ENCODE results near the gene PSMB3.
A peak's percentile ranks its signal among the peaks of the same experiment; 100 is the strongest.

Gene PSMB3

DNA sequence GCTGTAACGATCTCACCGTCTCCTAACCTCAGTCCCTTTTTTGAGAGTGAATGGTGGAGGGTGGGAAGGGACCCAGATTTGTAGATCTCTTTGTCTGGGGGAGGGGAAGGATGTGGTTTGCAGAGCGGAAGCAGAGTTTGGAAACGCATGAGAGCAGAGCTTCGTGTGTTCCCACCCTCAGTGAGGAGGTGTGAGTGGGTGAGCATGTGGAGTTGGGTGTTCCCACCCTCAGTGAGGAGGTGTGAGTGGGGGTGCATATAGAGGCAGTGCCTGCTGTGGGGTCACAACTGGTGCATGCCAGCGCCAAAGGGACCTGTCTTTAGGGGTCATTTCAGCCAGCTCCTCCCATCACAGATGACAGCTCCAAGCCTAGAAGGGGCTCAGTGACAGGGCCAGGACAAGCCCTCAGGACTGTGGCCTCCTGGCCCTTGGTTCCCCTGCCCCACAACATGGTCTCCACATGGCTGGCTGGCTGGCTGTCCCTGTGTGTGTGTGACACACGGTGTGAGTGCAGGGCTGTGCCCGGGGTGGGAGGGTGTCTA, 24.2 kb upstream of the PSMB3 start:
- Histone ChIP-seq H3K4me3 (ENCODE audit: insufficient read depth, low read depth, low read length, poor library complexity, severe bottlenecking) (peak overlapping the region; percentile 27), H3K9me3 (ENCODE audit: control insufficient read depth, low read length) (no peaks in the 10 kb centered on the region), H3K36me3 (ENCODE audit: control insufficient read depth, insufficient read depth, low read length) (peaks cover 15% of the 10 kb centered on the region), H3K4me1 (ENCODE audit: control insufficient read depth, insufficient read depth, low read length, poor library complexity, severe bottlenecking) (peaks cover 58% of the 10 kb centered on the region), H3K27me3 (replicated peaks; ENCODE audit: control insufficient read depth, insufficient read depth, low read length, poor library complexity, severe bottlenecking) (no peaks in the 10 kb centered on the region), H3K27ac (ENCODE audit: insufficient read depth, low read length, poor library complexity, severe bottlenecking) (peak overlapping the region; percentile 64)
- DNase-seq = peak; percentile 60 to 68 (median 64)

GRCh38 chr17:38729368-38729885, 23.1 kb upstream of the PSMB3 start:
- H3K27me3 ChIP-seq (replicated peaks; ENCODE audit: control insufficient read depth, insufficient read depth, low read length, poor library complexity, severe bottlenecking) = no peaks in the 10 kb centered on the region
- H3K27ac ChIP-seq (ENCODE audit: insufficient read depth, low read length, poor library complexity, severe bottlenecking) = peak overlapping the region; percentile 64
- peaks cover 57% of the 10 kb centered on the region for H3K4me1 ChIP-seq (ENCODE audit: control insufficient read depth, insufficient read depth, low read length, poor library complexity, severe bottlenecking)
- H3K36me3 ChIP-seq (ENCODE audit: control insufficient read depth, insufficient read depth, low read length) = peaks cover 10% of the 10 kb centered on the region
- no peak for DNase-seq
- H3K4me3 ChIP-seq (ENCODE audit: insufficient read depth, low read depth, low read length, poor library complexity, severe bottlenecking) = peak overlapping the region; percentile 60
- no peaks in the 10 kb centered on the region for H3K9me3 ChIP-seq (ENCODE audit: control insufficient read depth, low read length)

DNA sequence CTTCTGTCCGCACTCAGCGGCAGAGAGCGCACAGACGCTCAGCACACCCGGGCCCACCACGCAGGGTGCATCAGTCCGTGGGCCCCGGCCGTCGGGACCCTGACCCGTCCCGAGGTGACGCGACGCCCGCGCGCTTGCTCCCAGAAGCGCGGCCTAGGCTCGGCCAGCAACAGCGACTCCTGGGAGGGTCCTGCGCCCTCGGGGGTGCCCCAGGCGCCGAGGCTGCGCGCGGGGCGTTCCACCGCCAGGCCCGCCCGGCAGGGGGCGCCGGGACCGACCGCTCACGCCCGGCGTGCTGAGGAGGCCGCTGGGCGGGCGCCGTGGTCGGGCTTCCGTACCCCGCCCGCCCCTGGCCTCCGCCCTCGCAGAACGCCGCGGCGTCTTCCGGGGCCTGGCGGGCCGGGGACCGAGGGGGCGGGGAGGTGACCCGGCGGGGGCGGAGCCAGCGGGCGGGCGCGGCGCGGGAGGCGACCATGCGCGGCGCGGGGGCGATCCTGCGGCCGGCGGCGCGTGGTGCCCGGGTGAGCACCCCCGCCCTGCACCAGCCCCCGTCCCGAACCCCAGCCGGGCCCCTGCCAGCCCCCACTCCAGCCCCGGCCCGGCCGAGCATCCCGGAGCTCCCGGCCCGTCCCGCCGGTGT, 22.5 kb upstream of the PSMB3 start, which contains the start of gene CISD3:
Gene CISD3 (plus strand): TSS at position 456 of the 640 bp plus-strand sequence. CDS start 18 bp downstream, at position 474.
- Histone ChIP-seq H3K9me3 (ENCODE audit: control insufficient read depth, low read length) (no peaks in the 10 kb centered on the region), H3K4me3 (ENCODE audit: insufficient read depth, low read depth, low read length, poor library complexity, severe bottlenecking) (peak within 1 kb of the TSS; percentile 60), H3K27ac (ENCODE audit: insufficient read depth, low read length, poor library complexity, severe bottlenecking) (peak within 1 kb of the TSS; percentile 67)

DNA sequence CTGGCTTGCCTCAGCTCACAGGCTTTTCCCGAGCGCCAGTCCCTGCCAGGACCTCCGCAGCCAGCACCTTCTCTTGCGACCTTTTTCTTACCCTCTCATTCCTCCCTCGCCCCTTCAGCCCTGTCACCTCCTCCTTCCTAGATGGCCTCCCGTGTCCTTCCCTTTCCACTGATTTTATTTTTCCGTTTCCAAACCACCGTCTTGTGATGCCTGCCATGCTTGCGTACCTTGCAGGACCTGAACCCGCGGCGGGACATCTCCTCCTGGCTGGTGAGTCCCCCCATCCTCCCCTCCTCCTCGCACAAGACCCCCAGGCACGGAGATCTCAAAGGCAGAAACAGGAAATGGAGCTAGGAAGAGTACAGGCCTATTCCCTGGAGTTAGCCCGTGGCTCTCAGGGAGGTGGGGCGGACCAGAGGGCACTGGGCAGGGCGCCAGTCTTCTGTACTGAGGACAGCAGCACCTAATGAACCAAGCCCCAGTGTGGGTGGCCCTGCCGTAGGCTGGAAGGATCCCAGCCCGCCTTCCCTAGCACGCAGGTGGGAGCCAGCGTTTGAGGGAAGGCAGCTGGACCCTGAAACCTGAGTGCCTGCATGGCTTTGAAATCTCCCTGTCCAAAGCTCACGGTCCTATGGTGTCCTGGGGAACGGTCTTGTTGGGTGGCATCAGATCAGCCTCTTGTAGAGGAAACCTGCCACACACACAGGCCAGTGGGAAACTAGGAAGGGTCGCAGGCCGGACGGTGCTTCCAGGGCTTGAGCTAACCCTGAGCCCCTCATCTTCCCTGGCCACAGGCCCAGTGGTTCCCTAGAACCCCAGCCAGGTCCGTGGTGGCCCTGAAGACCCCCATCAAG, 21.8 kb upstream of the PSMB3 start:
- peak overlapping the region; percentile 58 for H3K4me3 ChIP-seq (ENCODE audit: insufficient read depth, low read depth, low read length, poor library complexity, severe bottlenecking)
- H3K36me3 ChIP-seq (ENCODE audit: control insufficient read depth, insufficient read depth, low read length) = no peaks in the 10 kb centered on the region
- H3K9me3 ChIP-seq (ENCODE audit: control insufficient read depth, low read length) = no peaks in the 10 kb centered on the region
- DNase-seq = no peak
- H3K4me1 ChIP-seq (ENCODE audit: control insufficient read depth, insufficient read depth, low read length, poor library complexity, severe bottlenecking) = peaks cover 49% of the 10 kb centered on the region
- no peaks in the 10 kb centered on the region for H3K27me3 ChIP-seq (replicated peaks; ENCODE audit: control insufficient read depth, insufficient read depth, low read length, poor library complexity, severe bottlenecking)
- peak overlapping the region; percentile 67 for H3K27ac ChIP-seq (ENCODE audit: insufficient read depth, low read length, poor library complexity, severe bottlenecking)

More for the DNA sequence above, 22.5 kb upstream of the PSMB3 start, which contains the start of gene CISD3:
- no peaks in the 10 kb centered on the region for H3K27me3 ChIP-seq (replicated peaks; ENCODE audit: control insufficient read depth, insufficient read depth, low read length, poor library complexity, severe bottlenecking)
- peaks cover 5% of the 10 kb centered on the region for H3K36me3 ChIP-seq (ENCODE audit: control insufficient read depth, insufficient read depth, low read length)
- H3K4me1 ChIP-seq (ENCODE audit: control insufficient read depth, insufficient read depth, low read length, poor library complexity, severe bottlenecking) = peaks cover 52% of the 10 kb centered on the region
- DNase-seq = peak; percentile 73 to 80 (median 80)

GRCh38 chr17:38731526-38732294, 20.8 kb upstream of the PSMB3 start:
- Histone ChIP-seq H3K27ac (ENCODE audit: insufficient read depth, low read length, poor library complexity, severe bottlenecking) (peak overlapping the region; percentile 9), H3K4me3 (ENCODE audit: insufficient read depth, low read depth, low read length, poor library complexity, severe bottlenecking) (no peak overlapping the region), H3K4me1 (ENCODE audit: control insufficient read depth, insufficient read depth, low read length, poor library complexity, severe bottlenecking) (peaks cover 49% of the 10 kb centered on the region)

DNA sequence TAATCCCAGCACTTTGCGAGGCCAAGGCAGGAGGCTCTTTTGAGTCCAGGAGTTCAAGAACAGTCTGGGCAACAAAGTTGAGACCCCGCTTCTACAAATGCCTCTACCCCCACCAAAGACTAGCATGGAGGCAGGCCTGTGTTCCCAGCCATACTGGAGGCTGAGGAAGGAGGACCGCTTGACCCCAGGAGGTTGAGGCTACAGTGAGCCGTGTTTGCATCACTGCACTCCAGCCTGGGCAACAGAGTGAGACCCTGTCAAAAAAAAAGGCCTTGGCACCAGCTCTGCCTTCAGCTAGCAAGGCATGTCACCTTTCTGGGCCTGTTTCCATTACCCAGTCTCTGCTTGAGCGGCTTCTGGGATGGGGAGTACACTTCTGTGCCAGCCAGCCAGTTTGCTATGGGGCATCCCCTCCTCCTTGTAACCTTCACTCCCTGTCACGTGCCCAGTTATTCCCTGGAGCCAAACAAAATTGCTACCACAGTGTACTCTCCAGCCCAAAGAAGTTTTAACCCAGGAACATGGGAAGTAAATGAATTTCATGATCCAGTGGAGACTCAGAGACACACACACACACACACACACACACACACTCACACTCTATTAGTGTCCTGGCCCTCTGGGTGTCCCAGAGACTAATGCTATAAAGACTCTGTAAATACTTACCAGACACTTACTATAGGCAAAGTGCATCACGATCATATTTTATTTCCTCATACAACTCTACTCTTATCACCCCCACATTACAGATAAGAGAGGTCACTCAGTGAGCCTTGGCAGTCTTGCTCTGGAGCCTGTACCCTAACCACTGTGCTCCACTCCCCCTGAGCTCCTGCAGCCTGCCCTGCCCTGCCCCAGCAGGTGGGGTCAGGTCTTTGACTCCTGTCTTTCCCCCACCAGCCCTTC, 19.9 kb upstream of the PSMB3 start:
- no peaks in the 10 kb centered on the region for H3K36me3 ChIP-seq (ENCODE audit: control insufficient read depth, insufficient read depth, low read length)
- no peaks in the 10 kb centered on the region for H3K27me3 ChIP-seq (replicated peaks; ENCODE audit: control insufficient read depth, insufficient read depth, low read length, poor library complexity, severe bottlenecking)
- peaks cover 42% of the 10 kb centered on the region for H3K4me1 ChIP-seq (ENCODE audit: control insufficient read depth, insufficient read depth, low read length, poor library complexity, severe bottlenecking)
- H3K9me3 ChIP-seq (ENCODE audit: control insufficient read depth, low read length) = no peaks in the 10 kb centered on the region
- no peak overlapping the region for H3K27ac ChIP-seq (ENCODE audit: insufficient read depth, low read length, poor library complexity, severe bottlenecking)
- DNase-seq = no peak
- no peak overlapping the region for H3K4me3 ChIP-seq (ENCODE audit: insufficient read depth, low read depth, low read length, poor library complexity, severe bottlenecking)

More at GRCh38 chr17:38731526-38732294, 20.8 kb upstream of the PSMB3 start:
- no peaks in the 10 kb centered on the region for H3K27me3 ChIP-seq (replicated peaks; ENCODE audit: control insufficient read depth, insufficient read depth, low read length, poor library complexity, severe bottlenecking)
- no peak for DNase-seq
- no peaks in the 10 kb centered on the region for H3K36me3 ChIP-seq (ENCODE audit: control insufficient read depth, insufficient read depth, low read length)
- H3K9me3 ChIP-seq (ENCODE audit: control insufficient read depth, low read length) = no peaks in the 10 kb centered on the region

DNA sequence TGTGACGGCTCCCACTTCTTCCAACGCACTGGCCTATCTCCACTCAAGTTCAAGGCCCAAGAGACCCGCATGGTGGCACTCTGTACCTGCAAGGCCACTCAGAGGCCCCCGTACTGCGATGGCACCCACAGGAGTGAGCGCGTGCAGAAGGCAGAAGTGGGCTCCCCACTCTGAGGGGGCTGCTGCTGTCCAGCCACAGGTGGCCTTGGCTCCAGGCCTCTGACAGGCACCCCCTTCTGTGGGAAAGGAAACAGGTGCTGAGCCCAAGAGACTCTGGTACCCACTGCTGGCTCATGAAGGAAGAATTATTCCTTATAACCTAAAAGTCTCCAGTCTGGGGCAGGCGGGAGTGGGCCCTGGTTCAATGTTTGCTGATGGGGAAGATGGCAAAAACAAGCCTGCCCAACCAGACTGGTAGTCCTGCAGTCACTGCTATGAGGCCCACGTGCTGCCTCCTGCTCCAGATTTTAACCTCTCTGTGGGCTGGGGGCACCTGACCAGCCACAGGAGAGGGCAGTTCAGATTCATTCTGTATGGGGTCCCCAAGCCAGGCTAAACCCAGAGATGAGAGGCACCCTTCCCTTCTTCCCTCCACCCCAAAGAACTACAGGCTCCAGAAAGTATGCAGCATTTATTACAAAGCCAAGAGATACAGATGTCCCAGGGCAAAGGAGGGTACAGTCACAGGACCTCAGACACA, 19.1 kb upstream of the PSMB3 start:
- H3K4me1 ChIP-seq (ENCODE audit: control insufficient read depth, insufficient read depth, low read length, poor library complexity, severe bottlenecking) = peaks cover 34% of the 10 kb centered on the region
- DNase-seq = no peak

DNA sequence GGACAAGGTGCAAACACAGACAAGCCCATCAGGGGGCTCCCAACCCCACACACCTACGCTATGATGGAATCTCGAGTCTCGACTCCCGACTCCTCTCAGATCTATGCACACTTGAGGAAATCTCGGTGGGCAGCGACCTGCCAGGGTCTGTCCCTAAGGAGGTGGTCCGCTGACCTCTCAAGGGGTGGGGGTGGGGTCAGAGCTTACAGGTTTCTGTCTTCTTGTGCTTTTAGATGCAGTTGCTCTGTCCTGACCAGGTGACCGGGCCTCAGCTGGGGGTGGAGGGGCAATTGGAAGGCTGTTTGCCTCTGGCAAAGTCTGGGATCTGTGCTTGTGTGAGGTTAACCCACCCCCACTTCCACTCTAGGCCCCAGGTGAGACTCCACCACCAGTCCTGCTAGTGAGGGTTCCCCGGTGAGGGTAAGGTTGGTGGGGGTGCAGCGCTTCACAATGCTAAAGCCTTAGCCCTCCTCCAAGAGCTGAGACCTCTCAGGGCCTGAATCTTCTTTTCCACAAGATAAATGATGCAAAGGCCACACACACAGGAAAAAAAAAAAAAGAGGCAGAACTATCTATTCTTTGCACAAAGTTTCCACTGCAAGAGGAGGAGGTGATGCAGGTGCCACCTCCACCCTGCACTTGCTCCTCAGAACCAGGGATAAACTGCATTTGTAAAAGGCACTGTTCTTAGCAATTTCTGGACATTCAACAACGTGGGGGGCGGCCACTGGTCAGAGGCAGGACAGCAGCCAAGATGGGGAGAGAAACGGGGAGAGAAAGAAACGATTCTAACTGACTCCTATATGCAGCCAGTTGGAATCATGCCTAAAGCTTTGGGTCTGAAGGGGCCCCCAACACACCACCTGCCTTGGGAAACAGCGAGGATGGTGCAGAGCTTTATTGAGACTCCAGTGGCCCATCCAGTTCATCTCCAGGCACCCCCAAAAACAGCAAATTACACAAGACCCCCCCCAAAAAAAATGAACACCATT, 18.3 kb upstream of the PSMB3 start:
- H3K27me3 ChIP-seq (replicated peaks; ENCODE audit: control insufficient read depth, insufficient read depth, low read length, poor library complexity, severe bottlenecking) = no peaks in the 10 kb centered on the region
- H3K4me3 ChIP-seq (ENCODE audit: insufficient read depth, low read depth, low read length, poor library complexity, severe bottlenecking) = no peak overlapping the region
- no peak overlapping the region for H3K27ac ChIP-seq (ENCODE audit: insufficient read depth, low read length, poor library complexity, severe bottlenecking)
- H3K4me1 ChIP-seq (ENCODE audit: control insufficient read depth, insufficient read depth, low read length, poor library complexity, severe bottlenecking) = peaks cover 26% of the 10 kb centered on the region
- H3K36me3 ChIP-seq (ENCODE audit: control insufficient read depth, insufficient read depth, low read length) = no peaks in the 10 kb centered on the region
- DNase-seq = no peak
- H3K9me3 ChIP-seq (ENCODE audit: control insufficient read depth, low read length) = no peaks in the 10 kb centered on the region

More for the DNA sequence above, 19.1 kb upstream of the PSMB3 start:
- H3K27me3 ChIP-seq (replicated peaks; ENCODE audit: control insufficient read depth, insufficient read depth, low read length, poor library complexity, severe bottlenecking) = no peaks in the 10 kb centered on the region
- H3K4me3 ChIP-seq (ENCODE audit: insufficient read depth, low read depth, low read length, poor library complexity, severe bottlenecking) = no peak overlapping the region
- H3K9me3 ChIP-seq (ENCODE audit: control insufficient read depth, low read length) = no peaks in the 10 kb centered on the region
- no peaks in the 10 kb centered on the region for H3K36me3 ChIP-seq (ENCODE audit: control insufficient read depth, insufficient read depth, low read length)
- no peak overlapping the region for H3K27ac ChIP-seq (ENCODE audit: insufficient read depth, low read length, poor library complexity, severe bottlenecking)

Data from effector memory CD4-positive, alpha-beta T cell (primary cell).